HUES6 (cell line): ENCODE results near the gene KRTAP10-5.
"Not testable (repeated sequence)": the region's sequence is repeated elsewhere in the genome, so short reads cannot be mapped to it uniquely, and the experiment has no call there.

Experiments
- H3K27ac ChIP-seq: 2 replicates; pipeline ENCODE4 v1.7.0; 2013; ENCODE audit warnings: low read depth, mild to moderate bottlenecking, low read length, inconsistent platforms
- H3K27me3 ChIP-seq: 2 replicates; pipeline ENCODE4 v1.6.1; 2013; ENCODE audit warnings: low read length; ENCODE audit not compliant: control insufficient read depth, insufficient read depth
- H3K36me3 ChIP-seq: 2 replicates; pipeline ENCODE4 v1.6.1; 2013; ENCODE audit warnings: low read length; ENCODE audit not compliant: control insufficient read depth, insufficient read depth
- H3K4me1 ChIP-seq: 2 replicates; pipeline ENCODE4 v1.6.1; 2013; ENCODE audit warnings: low read length; ENCODE audit not compliant: control insufficient read depth, insufficient read depth
- H3K4me3 ChIP-seq: 2 replicates; pipeline ENCODE4 v1.5.1; 2013; ENCODE audit warnings: low read depth, low read length
- H3K9ac ChIP-seq: one replicate; pipeline ENCODE4 v1.6.1; 2013; ENCODE audit warnings: mild to moderate bottlenecking, low read length
- H3K9me3 ChIP-seq: 2 replicates; pipeline ENCODE4 v1.6.1; 2013; ENCODE audit warnings: low read depth, low read length; ENCODE audit not compliant: control insufficient read depth, insufficient read depth

Gene KRTAP10-5

DNA sequence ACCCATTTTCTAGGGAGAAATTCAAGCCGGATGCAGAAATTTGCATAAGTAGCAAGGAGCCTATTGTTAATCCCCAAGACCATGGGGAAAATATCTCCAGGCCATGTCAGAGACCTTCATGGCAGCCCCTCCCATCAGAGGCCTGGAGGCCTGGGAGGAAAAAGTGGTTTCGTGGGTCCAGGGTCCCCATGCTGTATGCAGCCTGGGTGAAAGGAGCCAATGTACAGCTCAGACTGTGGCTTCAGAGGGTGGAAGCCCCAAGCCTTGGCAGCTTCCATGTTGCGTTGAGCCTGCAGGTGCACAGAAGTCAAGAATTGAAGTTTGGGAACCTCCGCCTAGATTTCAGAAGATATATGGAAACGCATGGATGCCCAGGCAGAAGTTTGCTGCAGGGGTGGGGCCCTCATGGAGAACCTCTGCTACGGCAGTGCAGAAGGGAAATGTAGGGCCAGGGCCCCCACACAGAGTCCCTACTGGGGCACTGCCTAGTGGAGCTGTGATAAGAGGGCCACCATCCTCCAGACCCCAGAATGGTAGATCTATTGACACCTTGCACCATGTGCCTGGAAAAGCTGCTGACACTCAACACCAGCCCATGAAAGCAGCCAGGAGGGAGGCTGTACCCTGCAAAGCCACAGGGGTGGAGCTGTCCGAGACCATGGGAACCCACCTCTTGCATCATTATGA, 29.9 kb upstream of the KRTAP10-5 start:
- H3K27ac ChIP-seq: not testable (repeated sequence)

DNA sequence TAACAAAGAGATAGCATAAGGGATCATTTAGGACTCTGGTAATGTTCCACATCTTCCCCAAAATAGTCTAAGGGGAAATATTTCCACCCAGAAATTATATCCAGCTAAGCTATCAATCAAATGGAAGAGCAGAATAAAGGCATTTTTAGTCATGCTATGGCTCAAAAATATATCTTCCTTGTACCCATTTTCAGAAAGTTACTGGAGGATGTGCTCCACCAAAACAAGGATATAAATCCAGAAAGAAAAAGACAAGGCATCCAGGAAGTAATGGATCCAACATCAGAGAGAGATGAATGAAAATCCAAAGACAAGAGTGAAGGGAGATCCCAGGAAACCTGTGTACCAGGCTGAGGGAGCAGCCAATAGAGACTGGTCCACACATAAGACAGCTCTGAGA, 28.8 kb upstream of the KRTAP10-5 start:
- no peak overlapping the region for H3K4me3 ChIP-seq
- no peaks in the 10 kb centered on the region for H3K27me3 ChIP-seq

More for the DNA sequence above, 29.9 kb upstream of the KRTAP10-5 start:
- H3K27me3 ChIP-seq, H3K36me3 ChIP-seq, H3K4me1 ChIP-seq, H3K9ac ChIP-seq, H3K4me3 ChIP-seq: not testable (repeated sequence)
- H3K9me3 ChIP-seq: peaks cover 40% of the 10 kb centered on the region

DNA sequence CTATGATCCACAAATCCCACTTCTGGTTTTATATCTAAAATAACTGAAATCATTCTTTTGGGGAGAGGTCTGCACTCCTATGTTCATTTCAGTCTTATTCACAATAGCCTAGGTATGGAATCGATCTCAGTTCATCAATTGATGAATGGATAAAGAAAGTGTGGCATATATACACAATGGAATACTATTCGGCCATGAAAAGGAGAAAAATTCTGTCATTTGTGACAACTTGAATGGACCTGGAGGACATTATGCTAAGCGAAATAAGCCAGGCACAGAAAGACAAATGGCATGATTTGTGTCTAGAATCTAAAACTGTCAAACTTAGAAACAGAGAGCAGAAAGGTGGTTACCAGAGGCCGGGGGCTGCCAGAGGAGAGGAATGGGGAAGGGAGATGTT, 26.1 kb upstream of the KRTAP10-5 start:
- no peak overlapping the region for H3K9ac ChIP-seq
- no peak overlapping the region for H3K27ac ChIP-seq
- H3K36me3 ChIP-seq: no peaks in the 10 kb centered on the region
- H3K4me3 ChIP-seq: no peak overlapping the region
- H3K9me3 ChIP-seq: peaks cover 33% of the 10 kb centered on the region
- no peaks in the 10 kb centered on the region for H3K27me3 ChIP-seq
- no peaks in the 10 kb centered on the region for H3K4me1 ChIP-seq

More for the DNA sequence above, 28.8 kb upstream of the KRTAP10-5 start:
- Histone ChIP-seq H3K9ac (no peak overlapping the region), H3K36me3 (no peaks in the 10 kb centered on the region), H3K27ac (no peak overlapping the region), H3K9me3 (peaks cover 43% of the 10 kb centered on the region), H3K4me1 (no peaks in the 10 kb centered on the region)

DNA sequence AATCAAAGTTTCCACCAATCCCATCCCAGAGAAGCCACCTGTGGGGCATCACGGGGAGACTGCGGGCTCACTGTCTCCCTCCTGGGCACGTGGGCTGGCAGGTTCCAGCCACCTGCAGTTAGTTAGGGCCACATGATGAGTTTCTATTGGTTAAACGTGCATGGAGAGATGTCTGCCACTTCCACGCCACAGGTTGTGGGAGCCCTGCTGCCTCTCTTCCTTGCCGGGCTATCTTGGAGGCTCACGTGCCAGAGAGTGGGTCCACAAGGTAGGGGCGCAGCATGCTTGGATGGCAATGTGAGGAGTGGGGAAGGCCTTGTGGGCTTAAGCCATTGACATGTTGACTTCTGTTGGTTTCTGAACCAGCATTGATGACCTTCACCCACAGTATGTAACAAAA, 23.5 kb upstream of the KRTAP10-5 start:
- no peak overlapping the region for H3K9ac ChIP-seq
- peaks cover 8% of the 10 kb centered on the region for H3K9me3 ChIP-seq
- no peaks in the 10 kb centered on the region for H3K27me3 ChIP-seq
- H3K4me1 ChIP-seq: peaks cover 8% of the 10 kb centered on the region
- no peak overlapping the region for H3K4me3 ChIP-seq
- no peak overlapping the region for H3K27ac ChIP-seq
- no peaks in the 10 kb centered on the region for H3K36me3 ChIP-seq

DNA sequence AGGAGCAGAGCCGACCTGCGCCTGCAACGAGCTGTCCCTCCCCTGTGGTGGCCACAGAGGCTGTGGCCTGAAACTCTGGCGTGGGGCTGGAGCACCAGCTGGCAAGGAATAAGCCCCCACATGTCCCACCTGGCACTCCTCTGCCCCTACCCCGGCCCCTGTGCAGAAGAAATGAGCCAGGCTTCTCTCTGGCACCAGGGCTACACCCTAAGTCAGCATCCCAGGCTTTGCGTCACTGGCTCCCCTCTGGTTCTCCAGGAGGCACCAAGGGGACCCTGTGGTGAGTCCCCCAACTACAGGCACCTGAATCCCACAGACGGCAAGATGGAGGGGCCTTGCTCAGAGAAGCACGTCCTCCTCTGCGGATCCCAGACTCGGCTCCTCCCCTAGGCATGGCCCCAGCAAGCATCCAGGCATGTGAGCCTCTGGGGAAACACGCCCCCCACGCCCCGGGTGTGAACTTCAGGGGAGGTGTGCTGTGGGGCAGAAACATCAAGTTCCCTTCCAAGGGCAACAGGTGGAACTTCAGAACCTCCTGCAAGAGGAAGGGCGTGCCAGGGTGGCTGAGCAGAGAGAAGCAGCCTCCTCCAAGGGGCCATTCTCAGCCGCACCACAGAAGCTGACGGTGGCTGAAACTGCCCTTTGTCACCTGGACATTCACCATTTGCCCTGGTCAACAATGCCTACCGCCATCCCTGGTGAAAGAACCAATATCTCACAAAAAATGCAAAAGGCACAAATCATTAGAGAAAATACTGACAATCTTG, 22.9 kb upstream of the KRTAP10-5 start:
- Histone ChIP-seq H3K9ac (no peak overlapping the region), H3K27ac (no peak overlapping the region), H3K4me1 (peaks cover 11% of the 10 kb centered on the region), H3K27me3 (no peaks in the 10 kb centered on the region), H3K9me3 (peaks cover 6% of the 10 kb centered on the region), H3K4me3 (no peak overlapping the region), H3K36me3 (no peaks in the 10 kb centered on the region)

GRCh38 chr21:44602463-44602850, 22.1 kb upstream of the KRTAP10-5 start:
- Histone ChIP-seq H3K4me3 (no peak overlapping the region), H3K4me1 (peaks cover 19% of the 10 kb centered on the region), H3K36me3 (no peaks in the 10 kb centered on the region), H3K27ac (no peak overlapping the region), H3K27me3 (no peaks in the 10 kb centered on the region), H3K9ac (no peak overlapping the region), H3K9me3 (peaks cover 6% of the 10 kb centered on the region)

DNA sequence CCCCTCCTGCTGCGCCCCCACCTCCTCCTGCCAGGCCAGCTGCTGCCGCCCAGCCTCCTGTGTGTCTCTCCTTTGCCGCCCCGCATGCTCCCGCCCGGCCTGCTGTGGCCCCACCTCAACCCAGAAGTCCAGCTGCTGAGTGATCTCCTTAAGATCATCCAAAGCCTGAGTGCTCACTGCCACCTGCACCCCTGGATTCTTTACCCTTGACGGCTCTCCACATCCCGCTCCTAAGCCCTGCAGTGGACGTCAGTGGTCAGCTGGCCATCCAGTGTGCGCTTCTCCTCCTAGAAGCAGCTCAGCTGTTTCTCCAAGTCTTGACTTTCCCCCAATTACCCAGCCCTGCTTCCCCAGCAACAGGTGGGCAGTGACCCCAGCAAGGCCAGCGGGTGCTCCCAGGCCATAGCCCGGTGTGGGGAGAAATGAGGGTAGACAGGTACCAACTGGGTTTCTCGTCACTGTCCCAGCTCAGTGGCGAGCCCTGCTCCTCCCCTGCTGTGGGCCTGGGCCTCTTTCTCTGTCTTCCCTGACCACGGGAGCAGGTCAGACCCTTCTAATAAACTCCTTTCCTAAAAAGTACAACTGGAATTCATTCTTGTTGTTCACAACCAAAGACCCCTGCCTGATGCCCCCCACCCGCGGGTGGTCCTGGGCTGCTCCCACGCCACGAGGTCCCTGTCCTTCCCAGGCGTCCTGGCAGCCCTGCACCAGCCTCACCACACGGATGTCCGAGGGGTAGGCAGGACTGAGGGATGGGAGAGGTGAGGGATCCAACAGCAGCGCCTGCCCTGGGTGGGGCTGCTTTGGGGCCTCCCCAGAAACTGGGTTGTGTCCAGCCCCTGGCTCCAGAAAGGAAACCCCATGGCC, 21.4 kb upstream of the KRTAP10-5 start:
- H3K9me3 ChIP-seq: peaks cover 6% of the 10 kb centered on the region
- H3K27ac ChIP-seq: no peak overlapping the region
- peaks cover 19% of the 10 kb centered on the region for H3K4me1 ChIP-seq
- H3K36me3 ChIP-seq: no peaks in the 10 kb centered on the region
- H3K27me3 ChIP-seq: no peaks in the 10 kb centered on the region
- H3K4me3 ChIP-seq: no peak overlapping the region
- H3K9ac ChIP-seq: no peak overlapping the region

DNA sequence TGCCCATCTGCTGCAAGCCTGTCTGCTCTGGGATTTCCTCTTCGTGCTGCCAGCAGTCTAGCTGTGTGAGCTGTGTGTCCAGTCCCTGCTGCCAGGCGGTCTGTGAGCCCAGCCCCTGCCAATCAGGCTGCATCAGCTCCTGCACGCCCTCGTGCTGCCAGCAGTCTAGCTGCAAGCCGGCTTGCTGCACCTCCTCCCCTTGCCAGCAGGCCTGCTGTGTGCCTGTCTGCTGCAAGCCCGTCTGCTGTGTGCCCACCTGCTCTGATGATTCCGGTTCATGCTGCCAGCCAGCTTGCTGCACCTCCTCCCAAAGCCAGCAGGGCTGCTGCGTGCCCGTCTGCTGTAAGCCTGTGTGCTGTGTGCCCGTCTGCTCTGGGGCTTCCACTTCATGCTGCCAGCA, 20.7 kb upstream of the KRTAP10-5 start:
- not testable (repeated sequence) for H3K9ac ChIP-seq, H3K9me3 ChIP-seq, H3K27ac ChIP-seq, H3K27me3 ChIP-seq, H3K4me3 ChIP-seq, H3K36me3 ChIP-seq
- peaks cover 19% of the 10 kb centered on the region for H3K4me1 ChIP-seq

- not testable (repeated sequence) for H3K27me3 ChIP-seq, H3K36me3 ChIP-seq, H3K4me3 ChIP-seq, H3K9ac ChIP-seq, H3K9me3 ChIP-seq
- H3K27ac ChIP-seq: 0 out of 2 replicates have a peak within 1 kb of the TSS, but pooled peaks have one; percentile 27
- H3K4me1 ChIP-seq: peaks cover 19% of the 10 kb centered on the region
Observed at GRCh38 chr21:44600118-44600978, 19.9 kb upstream of the KRTAP10-5 start, which contains the start of gene KRTAP10-7. Gene KRTAP10-7, plus strand, starts transcription at chr21:44600597. Its CDS starts 25 bp downstream, at chr21:44600622.

DNA sequence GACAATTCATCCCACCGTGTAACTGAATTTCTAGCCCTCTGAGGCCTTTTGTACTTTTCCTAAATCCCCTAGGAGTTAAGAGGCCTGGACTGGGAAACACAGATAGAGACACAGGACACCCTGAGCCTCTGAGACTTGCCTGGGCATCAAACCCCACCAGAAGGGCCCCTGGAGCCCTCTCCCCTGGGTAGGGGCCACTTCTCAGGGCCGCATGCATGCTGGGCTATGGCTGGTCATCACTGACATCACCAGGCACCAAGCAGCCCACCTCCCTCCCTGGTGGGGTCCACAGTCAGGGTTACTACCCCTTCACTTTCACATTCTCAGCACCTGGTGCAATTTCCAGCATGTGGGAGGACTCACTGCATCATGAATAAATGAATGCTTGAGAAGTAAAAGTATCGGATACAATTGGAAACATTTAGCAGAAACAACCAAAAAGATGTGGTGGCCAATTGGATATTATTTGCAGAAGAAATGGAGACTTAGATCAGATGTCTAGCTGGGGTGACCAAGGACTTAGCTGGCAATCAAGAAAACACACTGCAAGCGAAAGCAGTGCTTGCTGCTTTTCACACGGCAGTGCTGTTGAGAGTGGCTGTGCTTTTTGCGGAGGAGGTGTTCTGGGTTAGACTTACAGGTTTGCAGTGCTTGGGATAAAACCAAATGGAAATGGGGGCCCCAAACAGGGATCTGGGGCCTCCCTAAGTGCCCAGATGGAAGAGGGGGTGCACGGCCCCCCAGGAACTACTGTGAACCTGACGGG, 19.0 kb upstream of the KRTAP10-5 start:
- Histone ChIP-seq H3K9ac (no peak overlapping the region), H3K4me1 (peaks cover 21% of the 10 kb centered on the region), H3K9me3 (peaks cover under 1% of the 10 kb centered on the region; the same call in 1 of the 2 replicates), H3K27ac (0 out of 2 replicates have a peak overlapping the region, but pooled peaks have one; percentile 27), H3K36me3 (no peaks in the 10 kb centered on the region), H3K4me3 (no peak overlapping the region), H3K27me3 (no peaks in the 10 kb centered on the region)
